MM.1S (cell line): ENCODE measurements around the gene BACH2.

ENCODE experiments used
- DNase-seq: peaks from one replicate; pipeline ENCODE4 v3.0.0-alpha.2; 2015
- H2AFZ ChIP-seq: fragments of 300-600 bp; sonication (generic); 2 replicates; pipeline ENCODE4 v1.6.0; 2016; ENCODE audit warnings: antibody characterized with exemption, low read length
- H3F3A ChIP-seq: fragments of 300-600 bp; sonication (generic); 2 replicates; pipeline ENCODE4 v1.6.1; 2016; ENCODE audit warnings: mild to moderate bottlenecking, antibody characterized with exemption, low read length, moderate library complexity, mixed read lengths; ENCODE audit not compliant: insufficient read depth
- H3K27ac ChIP-seq: fragments of 300-600 bp; sonication (generic); 2 replicates; pipeline ENCODE4 v1.5.1; 2016; ENCODE audit warnings: mild to moderate bottlenecking, low read length
- H3K27me3 ChIP-seq: fragments of 300-600 bp; sonication (generic); replicated peaks from 2 replicates; pipeline ENCODE4 v1.6.0; 2016; ENCODE audit warnings: low read length; ENCODE audit not compliant: insufficient read depth
- H3K36me3 ChIP-seq: fragments of 300-600 bp; sonication (generic); replicated peaks from 2 replicates; pipeline ENCODE4 v1.6.1; 2016; ENCODE audit warnings: mild to moderate bottlenecking, low read length, mixed read lengths; ENCODE audit not compliant: insufficient read depth
- H3K4me1 ChIP-seq: fragments of 300-600 bp; sonication (generic); 2 replicates; pipeline ENCODE4 v1.6.1; 2016; ENCODE audit warnings: low read length, mixed read lengths
- H3K4me2 ChIP-seq: fragments of 300-600 bp; sonication (generic); 2 replicates; pipeline ENCODE4 v1.6.0; 2016; ENCODE audit warnings: low read depth, low read length
- H3K4me3 ChIP-seq: fragments of 300-600 bp; sonication (generic); 2 replicates; pipeline ENCODE4 v1.5.1; 2016; ENCODE audit warnings: low read length, mixed read lengths
- H3K79me2 ChIP-seq: fragments of 300-600 bp; sonication (generic); 2 replicates; pipeline ENCODE4 v1.6.1; 2016; ENCODE audit warnings: mixed run types, low read length, mixed read lengths
- H3K9ac ChIP-seq: fragments of 300-600 bp; sonication (generic); 2 replicates; pipeline ENCODE4 v1.6.1; 2016; ENCODE audit warnings: low read length, mixed read lengths
- H3K9me2 ChIP-seq: fragments of 300-600 bp; sonication (generic); replicated peaks from 2 replicates; pipeline ENCODE4 v1.6.1; 2016; ENCODE audit warnings: mild to moderate bottlenecking, low read length, mixed read lengths; ENCODE audit not compliant: insufficient read depth
- H3K9me3 ChIP-seq: fragments of 300-600 bp; sonication (generic); replicated peaks from 2 replicates; pipeline ENCODE4 v1.6.1; 2016; ENCODE audit warnings: mild to moderate bottlenecking, low read length, mixed read lengths; ENCODE audit not compliant: insufficient read depth
- H4K20me1 ChIP-seq: fragments of 300-600 bp; sonication (generic); 2 replicates; pipeline ENCODE4 v1.6.1; 2016; ENCODE audit warnings: mild to moderate bottlenecking, low read length, moderate library complexity, mixed read lengths; ENCODE audit not compliant: insufficient read depth
- EZH2 ChIP-seq: fragments of 300-600 bp; sonication (generic); optimal IDR thresholded peaks from 2 replicates; pipeline ENCODE3; 2017; ENCODE audit warnings: low read depth, mild to moderate bottlenecking, antibody characterized with exemption, low read length, mixed read lengths
- EZH2phosphoT487 ChIP-seq: fragments of 300-600 bp; sonication (generic); IDR thresholded peaks from 2 replicates; pipeline ENCODE4 v1.6.1; 2018; ENCODE audit warnings: antibody characterized with exemption, low read length
- TF ChIP-seq, protein P1 (sequence below): fragments of 300-600 bp; sonication (generic); IDR thresholded peaks from 2 replicates; pipeline ENCODE4 v1.5.1; 2016; ENCODE audit warnings: antibody characterized with exemption, low read length, mixed read lengths

The BACH2 gene

DNA sequence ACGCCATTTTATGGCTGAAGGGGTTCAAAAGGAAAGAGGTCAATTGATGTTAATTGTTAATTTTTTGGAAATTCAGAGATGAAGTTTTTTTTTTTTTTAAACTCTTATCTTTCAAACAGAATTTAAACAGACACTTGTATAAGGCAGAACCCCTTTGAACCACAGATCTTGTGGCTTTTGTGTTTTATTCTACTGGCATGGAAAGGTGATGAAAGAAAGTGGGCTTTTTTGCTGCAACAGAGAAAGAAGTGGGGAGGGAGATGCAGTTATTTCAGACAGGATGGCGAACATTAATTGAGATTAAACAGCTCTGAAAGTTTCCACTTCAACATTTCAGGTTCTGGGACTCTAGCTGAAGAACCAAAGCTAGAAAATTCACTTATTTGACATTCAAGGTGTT lies 201.5 kb downstream of the BACH2 start:
- Histone ChIP-seq H3K36me3 (no peaks in the 10 kb centered on the region), H3K27me3 (no peaks in the 10 kb centered on the region), H3K4me3 (no peak overlapping the region), H3K9me2 (no peaks in the 10 kb centered on the region), H3K27ac (no peak overlapping the region), H3K4me2 (no peak overlapping the region), H2AFZ (no peak overlapping the region), H4K20me1 (no peaks in the 10 kb centered on the region), H3F3A (no peaks in the 10 kb centered on the region), H3K79me2 (0 out of 2 replicates have a peak, but pooled peaks cover 2% of the 10 kb centered on the region), H3K9me3 (no peaks in the 10 kb centered on the region), H3K4me1 (no peaks in the 10 kb centered on the region), H3K9ac (no peak overlapping the region)
- TF ChIP-seq EZH2 = no peak
- TF ChIP-seq, protein P1, sequence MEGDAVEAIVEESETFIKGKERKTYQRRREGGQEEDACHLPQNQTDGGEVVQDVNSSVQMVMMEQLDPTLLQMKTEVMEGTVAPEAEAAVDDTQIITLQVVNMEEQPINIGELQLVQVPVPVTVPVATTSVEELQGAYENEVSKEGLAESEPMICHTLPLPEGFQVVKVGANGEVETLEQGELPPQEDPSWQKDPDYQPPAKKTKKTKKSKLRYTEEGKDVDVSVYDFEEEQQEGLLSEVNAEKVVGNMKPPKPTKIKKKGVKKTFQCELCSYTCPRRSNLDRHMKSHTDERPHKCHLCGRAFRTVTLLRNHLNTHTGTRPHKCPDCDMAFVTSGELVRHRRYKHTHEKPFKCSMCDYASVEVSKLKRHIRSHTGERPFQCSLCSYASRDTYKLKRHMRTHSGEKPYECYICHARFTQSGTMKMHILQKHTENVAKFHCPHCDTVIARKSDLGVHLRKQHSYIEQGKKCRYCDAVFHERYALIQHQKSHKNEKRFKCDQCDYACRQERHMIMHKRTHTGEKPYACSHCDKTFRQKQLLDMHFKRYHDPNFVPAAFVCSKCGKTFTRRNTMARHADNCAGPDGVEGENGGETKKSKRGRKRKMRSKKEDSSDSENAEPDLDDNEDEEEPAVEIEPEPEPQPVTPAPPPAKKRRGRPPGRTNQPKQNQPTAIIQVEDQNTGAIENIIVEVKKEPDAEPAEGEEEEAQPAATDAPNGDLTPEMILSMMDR = no peak
- TF ChIP-seq EZH2phosphoT487 = no peak
- no peak for DNase-seq

DNA sequence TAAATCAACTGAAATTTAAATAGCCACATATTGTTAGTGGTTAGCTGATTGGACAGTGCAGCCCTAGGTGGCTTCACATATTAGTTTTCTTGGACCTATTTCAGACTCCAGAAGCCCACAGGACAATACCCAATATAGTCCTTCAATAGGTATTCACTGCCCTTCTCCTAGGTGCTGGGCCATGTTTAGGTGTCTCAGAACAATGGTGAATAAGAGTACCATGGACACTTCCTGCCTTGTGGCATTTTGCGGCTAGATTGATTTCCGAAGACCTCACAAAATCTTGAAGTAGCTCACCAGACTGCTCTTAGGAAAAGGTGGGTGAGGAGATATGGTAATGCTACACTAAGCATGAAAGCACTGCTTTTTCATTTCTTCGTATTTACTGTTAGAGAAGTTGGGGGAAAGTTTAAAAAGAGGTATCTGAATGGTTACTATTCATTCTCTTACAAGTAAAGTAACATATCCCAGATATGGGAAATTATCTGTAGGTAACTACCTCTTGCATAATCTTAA lies 203.0 kb downstream of the BACH2 start:
- Histone ChIP-seq H3K9me2 (no peaks in the 10 kb centered on the region), H3K4me2 (no peak overlapping the region), H2AFZ (no peak overlapping the region), H3K79me2 (0 out of 2 replicates have a peak, but pooled peaks cover 2% of the 10 kb centered on the region), H3K9ac (no peak overlapping the region), H3F3A (no peaks in the 10 kb centered on the region), H3K4me1 (no peaks in the 10 kb centered on the region), H3K27ac (no peak overlapping the region), H3K36me3 (no peaks in the 10 kb centered on the region), H3K27me3 (no peaks in the 10 kb centered on the region), H3K9me3 (no peaks in the 10 kb centered on the region), H3K4me3 (no peak overlapping the region), H4K20me1 (no peaks in the 10 kb centered on the region)
- DNase-seq = no peak
- TF ChIP-seq, protein P1 = no peak
- TF ChIP-seq EZH2phosphoT487 (no peak), EZH2 (no peak)

DNA sequence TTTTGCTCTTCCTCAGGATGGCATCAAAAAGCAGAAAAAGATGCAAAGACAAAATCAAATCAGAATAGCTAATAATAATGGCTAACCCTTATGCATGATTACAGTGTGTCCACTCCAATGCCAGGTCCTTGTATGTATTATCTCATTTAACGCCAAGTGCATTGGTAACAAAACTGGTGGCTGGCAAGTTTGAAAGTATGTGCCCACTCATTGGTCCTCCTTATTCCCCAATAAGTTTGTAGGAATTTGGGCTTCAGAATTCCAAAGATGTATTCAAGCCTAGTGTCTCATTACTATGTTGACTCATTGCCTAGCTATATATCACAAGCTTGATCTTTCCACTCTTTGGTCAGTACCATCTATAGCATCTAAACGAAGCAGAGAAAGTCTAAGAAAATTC lies 205.8 kb downstream of the BACH2 start:
- H3K9me2 ChIP-seq = no peaks in the 10 kb centered on the region
- H4K20me1 ChIP-seq = no peaks in the 10 kb centered on the region
- H3K27me3 ChIP-seq = no peaks in the 10 kb centered on the region
- H2AFZ ChIP-seq = no peak overlapping the region
- no peaks in the 10 kb centered on the region for H3F3A ChIP-seq
- H3K36me3 ChIP-seq = no peaks in the 10 kb centered on the region
- H3K4me3 ChIP-seq = no peak overlapping the region
- H3K4me1 ChIP-seq = no peaks in the 10 kb centered on the region
- H3K9ac ChIP-seq = no peak overlapping the region
- TF ChIP-seq EZH2phosphoT487 (no peak), EZH2 (no peak)
- TF ChIP-seq, protein P1 = no peak
- 0 out of 2 replicates have a peak, but pooled peaks cover 2% of the 10 kb centered on the region for H3K79me2 ChIP-seq
- no peaks in the 10 kb centered on the region for H3K9me3 ChIP-seq
- H3K27ac ChIP-seq = no peak overlapping the region
- no peak for DNase-seq
- no peak overlapping the region for H3K4me2 ChIP-seq
